Thoracic aorta (tissue), 2 donors: Measurements from ENCODE around the gene DNAJC13. TPM values are rescaled to one million over a fixed set of nuclear protein-coding genes. Genes with fewer than 3 reads are reported as not detected.

Experiments
- ATAC-seq: fragments of 150-250 bp; one replicate; pipeline ENCODE4 v1.8.0; 2017; ENCODE audit warnings: low read depth; ENCODE audit not compliant: insufficient number of reproducible peaks, low FRiP score
- DNase-seq: peaks from one replicate; pipeline ENCODE4 v3.0.0-alpha.2; 2020; ENCODE audit warnings: low spot score
- H3K27ac ChIP-seq, 2 donors: fragments of 200-600 bp; sonication (generic); 1 replicate in 1 of 2; 2 replicates in 1 of 2; pipeline ENCODE4 v1.5.1; 2016; ENCODE audit warnings: mild to moderate bottlenecking in 2 of 2, moderate library complexity in 2 of 2
- H3K27me3 ChIP-seq: fragments of 200-600 bp; sonication (generic); replicated peaks from 2 replicates; pipeline ENCODE4 v1.6.0; 2016; ENCODE audit warnings: mild to moderate bottlenecking; ENCODE audit not compliant: insufficient read depth
- H3K36me3 ChIP-seq: fragments of 200-600 bp; sonication (generic); one replicate; pipeline ENCODE4 v1.5.1; 2016
- H3K4me1 ChIP-seq, 2 donors: fragments of 200-600 bp; sonication (generic); 1 replicate in 1 of 2; 2 replicates in 1 of 2; pipeline versions ENCODE4 v1.5.1 to v1.6.0; 2016; ENCODE audit warnings: low read depth in 2 of 2, mild to moderate bottlenecking in 1 of 2; ENCODE audit not compliant: control insufficient read depth in 1 of 2
- H3K4me3 ChIP-seq: fragments of 200-600 bp; sonication (generic); 2 replicates; pipeline ENCODE4 v1.5.1; 2016; ENCODE audit warnings: mild to moderate bottlenecking
- H3K9me3 ChIP-seq: fragments of 200-600 bp; sonication (generic); 2 replicates; pipeline ENCODE4 v1.5.1; 2016
- CTCF ChIP-seq: fragments of 200-600 bp; sonication (generic); IDR thresholded peaks from one replicate; pipeline ENCODE4 v1.5.1; 2019; ENCODE audit warnings: antibody characterized with exemption
- total RNA-seq, 2 donors: library from RNA; depleted of rRNA; stranded (reverse); fragments of >200 nt; gene quantifications; one replicate each; pipeline versions ENCODE4 v1.1.0 to v1.2.3, GENCODE V29; 2016

The DNAJC13 gene
- total RNA-seq, 2 donors from 2014 or later = 47.4 to 49.5 TPM

- no peaks in the 10 kb centered on the region for H3K9me3 ChIP-seq
- H3K4me3 ChIP-seq = no peak overlapping the region
- H3K36me3 ChIP-seq = no peaks in the 10 kb centered on the region
- no peaks in the 10 kb centered on the region for H3K27me3 ChIP-seq
- no peak for DNase-seq
- peak; percentile 58 for TF ChIP-seq CTCF
- H3K27ac ChIP-seq = no peak overlapping the region
- no peaks in the 10 kb centered on the region for H3K4me1 ChIP-seq
- no peak for ATAC-seq
Observed at GRCh38 chr3:132399054-132399929, 18.0 kb upstream of the DNAJC13 start.

DNA sequence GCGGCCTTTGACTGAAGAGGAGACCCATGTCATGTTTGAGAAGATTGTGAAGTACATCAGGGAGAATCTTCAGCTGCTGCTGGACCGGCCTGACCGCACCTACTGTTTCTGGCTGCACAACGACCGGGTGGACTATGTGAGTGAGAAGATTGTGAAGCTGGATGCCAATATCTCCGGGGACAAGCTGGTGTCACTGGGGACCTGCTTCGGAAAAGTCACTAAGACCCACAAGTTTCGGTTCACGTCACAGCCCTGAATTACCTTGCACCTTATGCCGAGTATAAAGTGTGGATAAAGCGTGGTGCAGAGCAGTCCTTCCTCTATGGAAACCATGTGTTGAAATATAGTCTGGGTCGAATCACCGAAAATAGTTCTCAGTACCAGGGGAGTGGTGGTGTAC is 16.0 kb upstream of the DNAJC13 start:
- no peak overlapping the region for H3K4me3 ChIP-seq
- no peaks in the 10 kb centered on the region for H3K27me3 ChIP-seq
- no peak for DNase-seq
- no peak for ATAC-seq
- H3K27ac ChIP-seq = no peak overlapping the region
- no peaks in the 10 kb centered on the region for H3K36me3 ChIP-seq
- no peaks in the 10 kb centered on the region for H3K9me3 ChIP-seq
- no peak for TF ChIP-seq CTCF
- H3K4me1 ChIP-seq = no peaks in the 10 kb centered on the region

GRCh38 chr3:132404276-132404675 is 13.0 kb upstream of the DNAJC13 start:
- no peak for ATAC-seq
- Histone ChIP-seq H3K4me1 (no peaks in the 10 kb centered on the region), H3K27ac (no peak overlapping the region)

GRCh38 chr3:132405188-132405587 is 12.1 kb upstream of the DNAJC13 start:
- Histone ChIP-seq H3K4me1 (no peaks in the 10 kb centered on the region), H3K27ac (no peak overlapping the region), H3K9me3 (no peaks in the 10 kb centered on the region), H3K36me3 (no peaks in the 10 kb centered on the region), H3K4me3 (no peak overlapping the region), H3K27me3 (no peaks in the 10 kb centered on the region)
- no peak for TF ChIP-seq CTCF
- DNase-seq (no peak), ATAC-seq (no peak)

More at GRCh38 chr3:132404276-132404675, 13.0 kb upstream of the DNAJC13 start:
- Histone ChIP-seq H3K36me3 (no peaks in the 10 kb centered on the region), H3K27me3 (no peaks in the 10 kb centered on the region), H3K4me3 (no peak overlapping the region), H3K9me3 (no peaks in the 10 kb centered on the region)
- DNase-seq = no peak
- no peak for TF ChIP-seq CTCF

DNA sequence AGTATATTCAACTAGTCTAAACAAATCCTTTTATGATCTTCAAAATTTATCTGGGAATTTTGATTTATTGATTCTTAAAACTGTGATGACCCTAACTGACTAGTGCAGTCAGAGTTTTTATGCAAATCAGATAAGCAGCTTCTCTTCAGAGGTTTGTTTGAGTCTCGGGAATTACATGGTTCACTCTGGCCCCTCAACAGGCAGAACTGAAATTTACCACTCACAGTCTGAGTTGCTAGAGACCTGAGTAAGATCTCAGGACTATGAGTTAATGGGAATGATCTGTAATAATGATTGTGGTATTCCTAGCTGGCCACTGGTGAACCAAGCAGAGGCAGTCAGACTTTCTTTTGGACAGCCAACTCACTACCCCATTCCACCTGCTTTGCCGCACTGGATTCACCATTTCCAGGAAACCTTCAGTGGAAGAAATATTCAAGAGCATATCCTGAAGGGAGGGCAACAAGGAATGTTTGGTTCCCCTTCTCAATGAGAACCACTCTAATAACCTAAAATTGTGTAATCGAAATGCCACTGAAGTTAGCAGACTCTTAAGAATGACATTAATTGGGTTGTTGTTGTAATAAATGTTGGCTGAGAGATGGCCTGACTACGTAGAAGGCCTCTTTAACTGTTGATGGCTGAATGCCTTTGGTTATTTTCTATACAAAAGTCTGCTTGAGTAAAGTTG is 11.5 kb upstream of the DNAJC13 start:
- DNase-seq (no peak), ATAC-seq (no peak)
- Histone ChIP-seq H3K9me3 (no peaks in the 10 kb centered on the region), H3K36me3 (no peaks in the 10 kb centered on the region), H3K27me3 (no peaks in the 10 kb centered on the region), H3K4me1 (no peaks in the 10 kb centered on the region), H3K27ac (no peak overlapping the region), H3K4me3 (no peak overlapping the region)
- no peak for TF ChIP-seq CTCF
